ENCODE results near the gene C14orf180. TPM values are rescaled to one million over a fixed set of nuclear protein-coding genes. Genes with fewer than 3 reads are reported as not detected.

The C14orf180 gene
- total RNA-seq, 1 experiment from 2014 or later: not detected

DNA sequence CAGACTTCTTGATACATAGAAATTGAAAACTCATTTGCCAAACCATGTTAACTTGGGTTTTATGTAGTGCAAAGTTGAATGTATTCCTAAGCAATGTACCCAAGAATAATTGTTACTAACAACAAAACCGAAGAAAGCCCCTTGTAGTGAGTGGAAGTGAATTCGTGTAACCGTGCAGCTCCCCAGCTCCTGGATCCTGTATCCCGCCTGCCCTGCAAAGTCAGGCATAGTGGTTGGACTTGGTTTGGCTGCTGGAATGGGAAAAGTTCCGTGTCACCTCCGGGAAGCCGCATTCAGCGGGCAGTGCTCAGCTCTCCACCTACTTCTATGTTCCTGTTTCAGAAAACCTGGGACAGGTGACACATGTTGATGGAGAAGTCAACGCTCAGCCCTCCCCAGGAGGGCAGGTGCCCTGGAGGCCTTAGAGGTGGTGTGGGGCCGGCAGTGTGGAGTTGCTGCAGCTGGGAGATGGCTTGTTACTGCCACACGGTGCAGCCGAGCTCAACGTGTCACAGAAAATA, 29.2 kb upstream of the C14orf180 start:
- no peak for DNase-seq (ENCODE audit: low read depth)

DNA sequence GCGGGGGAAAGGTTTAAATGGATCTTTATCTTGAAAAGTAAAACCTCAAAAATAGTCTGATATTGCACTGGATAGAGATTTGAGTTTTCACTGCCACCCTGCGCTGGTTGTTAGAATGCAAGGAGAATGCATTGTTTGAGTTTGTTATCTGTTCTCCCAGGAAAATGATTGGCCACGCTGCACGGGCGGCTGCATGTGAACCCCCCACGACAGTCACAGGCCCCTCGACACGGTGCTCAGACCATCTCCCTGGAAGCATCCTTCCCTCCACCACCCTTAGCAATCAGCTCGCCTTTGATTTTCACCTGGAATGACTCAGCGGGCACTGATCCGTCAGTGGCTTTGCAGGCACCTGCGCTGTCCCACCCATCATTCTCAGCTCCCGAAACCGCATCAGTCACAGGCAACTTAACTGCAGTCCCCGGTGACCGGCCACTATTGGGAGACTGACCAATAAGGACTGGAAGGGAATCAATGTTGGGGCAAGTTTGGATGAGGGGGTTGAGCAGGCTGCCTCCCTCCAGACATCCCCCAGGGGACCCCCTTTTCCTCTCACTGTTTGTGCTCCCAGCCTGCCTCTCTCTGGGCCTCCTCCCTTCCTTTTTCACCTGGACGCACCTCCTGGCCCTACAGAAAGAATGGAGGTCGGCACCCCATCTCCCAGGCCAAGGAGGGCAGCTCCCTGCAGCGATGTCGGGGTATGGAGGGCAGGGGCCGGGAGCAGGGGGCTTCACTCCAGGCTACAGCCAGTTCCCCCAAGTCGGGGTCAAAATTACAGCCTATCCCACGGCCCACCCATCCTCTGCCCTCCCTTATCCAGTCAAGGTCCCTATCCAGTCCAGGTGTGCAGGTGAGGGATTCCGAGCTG, 28.5 kb upstream of the C14orf180 start:
- DNase-seq (ENCODE audit: low read depth): no peak

DNA sequence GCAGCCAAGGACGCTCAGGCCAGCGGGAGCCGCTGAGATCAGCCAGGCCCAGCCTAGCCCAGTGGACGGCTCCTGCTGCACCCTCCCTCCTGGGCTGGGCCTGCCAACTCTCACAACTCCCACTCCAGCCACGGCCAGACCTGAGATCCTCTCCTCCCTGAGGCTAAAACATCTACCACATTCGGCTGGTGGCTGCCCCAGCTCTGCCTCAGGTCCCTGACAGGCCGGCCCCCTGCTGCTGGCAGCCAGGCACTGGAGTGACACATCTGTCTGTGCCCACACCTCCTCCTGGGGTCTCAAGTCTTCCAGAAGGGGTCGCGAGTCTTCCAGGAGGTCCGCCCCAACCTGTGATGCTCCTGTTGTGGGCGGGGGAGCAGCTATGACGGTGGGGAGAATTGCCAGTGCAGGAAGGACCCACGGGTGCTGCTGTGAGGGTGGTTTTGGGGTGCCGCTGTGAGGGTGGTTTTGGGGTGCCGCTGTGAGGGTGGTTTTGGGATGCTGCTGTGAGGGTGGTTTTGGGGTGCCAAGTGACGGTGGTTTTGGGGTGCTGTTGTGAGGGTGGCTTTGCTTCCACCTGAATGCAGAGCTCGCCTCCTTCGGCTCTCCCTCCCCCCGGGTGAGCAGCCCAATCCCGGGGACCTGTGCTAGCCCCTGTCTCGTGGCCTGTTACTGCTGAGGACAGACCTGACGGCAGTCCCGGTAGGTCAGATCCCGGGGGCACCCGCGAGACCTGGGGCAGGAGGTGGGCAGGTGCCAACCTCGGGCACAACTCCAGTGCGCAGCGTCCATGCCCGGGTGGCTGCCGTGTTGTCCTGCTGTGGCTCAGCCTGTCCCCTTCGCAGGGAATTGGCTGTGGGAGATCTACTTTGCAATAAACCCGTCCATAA, 27.5 kb upstream of the C14orf180 start:
- DNase-seq (ENCODE audit: low read depth): no peak

DNA sequence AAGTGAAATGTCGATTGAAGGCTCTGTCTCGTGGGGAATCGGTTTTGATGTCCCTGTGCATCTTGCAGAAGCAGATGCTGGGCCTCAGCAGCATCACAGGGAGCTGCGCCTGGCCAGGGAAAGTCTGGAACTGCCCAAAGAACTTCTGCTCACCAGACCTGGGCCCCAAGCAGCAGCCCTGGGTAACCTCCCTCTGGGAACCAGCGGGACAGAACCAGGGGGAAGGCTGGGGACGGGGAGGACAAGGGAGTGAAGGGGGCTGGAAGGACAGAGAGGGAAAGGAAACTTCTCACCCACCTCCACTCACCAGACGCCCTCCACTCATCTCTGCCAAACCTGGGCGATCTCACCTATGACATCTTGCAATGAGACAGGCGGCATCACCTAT, 26.8 kb upstream of the C14orf180 start:
- DNase-seq (ENCODE audit: low read depth): no peak

DNA sequence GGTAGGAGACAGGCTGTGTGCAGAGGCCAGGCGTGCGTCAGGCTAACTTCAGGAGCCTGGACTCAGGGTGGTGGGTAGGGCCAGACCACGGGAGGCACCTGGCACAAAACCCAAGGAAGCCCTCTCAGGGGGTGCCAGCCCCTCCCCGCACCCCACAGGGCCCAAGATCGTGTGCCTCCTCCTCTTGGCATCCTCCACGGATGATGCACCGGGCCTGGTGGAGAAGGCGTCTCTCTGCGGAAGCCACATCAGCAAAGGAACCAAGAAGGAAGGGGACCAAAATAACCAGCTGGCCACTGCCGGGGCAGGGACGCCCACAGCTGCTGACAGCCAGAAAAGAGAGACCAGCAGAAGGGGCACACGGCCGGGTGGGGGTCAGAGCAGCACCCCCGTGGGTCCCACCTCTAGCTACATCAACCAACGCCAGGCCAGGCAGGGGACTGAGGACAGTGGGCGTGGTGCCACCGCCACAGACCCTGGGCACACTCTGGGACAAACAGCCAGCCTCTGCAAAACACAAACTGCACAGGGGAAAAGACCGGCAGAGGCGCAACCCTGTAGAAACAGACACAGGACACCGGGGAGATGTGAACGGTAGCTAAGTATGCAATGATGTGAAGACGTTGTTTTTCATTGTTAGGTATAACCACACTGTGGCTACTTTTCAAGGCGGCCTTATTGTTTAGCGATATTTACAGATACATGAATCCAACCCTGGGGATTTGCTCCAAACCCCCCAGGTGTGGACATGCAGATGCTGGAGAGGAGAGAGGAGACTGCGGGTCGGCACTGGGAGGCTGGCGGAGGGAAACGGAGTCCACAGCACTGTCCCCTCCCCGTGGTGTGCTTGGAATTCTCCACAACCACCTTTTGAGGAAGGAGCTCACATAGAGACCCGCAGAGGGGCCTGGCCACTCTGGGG, 26.1 kb upstream of the C14orf180 start:
- DNase-seq (ENCODE audit: low read depth): no peak

DNA sequence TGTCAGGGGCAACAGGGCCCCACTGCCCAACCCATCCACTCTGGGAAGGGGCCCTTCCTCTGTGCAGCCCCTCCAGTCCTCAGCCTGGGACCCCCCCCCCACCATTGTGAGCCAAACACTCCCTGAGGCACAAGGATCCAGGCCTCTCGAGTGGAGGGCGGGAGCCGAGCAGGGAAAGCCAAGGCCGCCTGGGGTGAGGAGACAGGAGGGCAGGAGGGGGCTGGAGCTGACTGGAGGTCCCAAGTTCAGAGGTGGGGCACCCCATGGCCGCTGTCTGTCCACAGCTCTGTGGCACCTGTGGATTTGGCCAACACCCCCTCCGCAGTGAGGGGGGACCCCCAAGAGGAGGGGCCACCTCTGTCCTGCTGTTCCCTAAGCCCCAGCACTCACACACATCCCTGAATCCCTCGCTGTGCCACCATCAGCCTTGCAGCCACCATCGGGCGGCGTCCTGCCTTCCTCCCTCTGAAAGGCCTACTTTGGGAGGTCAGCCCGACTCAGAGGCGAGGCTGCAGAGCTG, 25.4 kb upstream of the C14orf180 start:
- DNase-seq (ENCODE audit: low read depth): no peak

DNA sequence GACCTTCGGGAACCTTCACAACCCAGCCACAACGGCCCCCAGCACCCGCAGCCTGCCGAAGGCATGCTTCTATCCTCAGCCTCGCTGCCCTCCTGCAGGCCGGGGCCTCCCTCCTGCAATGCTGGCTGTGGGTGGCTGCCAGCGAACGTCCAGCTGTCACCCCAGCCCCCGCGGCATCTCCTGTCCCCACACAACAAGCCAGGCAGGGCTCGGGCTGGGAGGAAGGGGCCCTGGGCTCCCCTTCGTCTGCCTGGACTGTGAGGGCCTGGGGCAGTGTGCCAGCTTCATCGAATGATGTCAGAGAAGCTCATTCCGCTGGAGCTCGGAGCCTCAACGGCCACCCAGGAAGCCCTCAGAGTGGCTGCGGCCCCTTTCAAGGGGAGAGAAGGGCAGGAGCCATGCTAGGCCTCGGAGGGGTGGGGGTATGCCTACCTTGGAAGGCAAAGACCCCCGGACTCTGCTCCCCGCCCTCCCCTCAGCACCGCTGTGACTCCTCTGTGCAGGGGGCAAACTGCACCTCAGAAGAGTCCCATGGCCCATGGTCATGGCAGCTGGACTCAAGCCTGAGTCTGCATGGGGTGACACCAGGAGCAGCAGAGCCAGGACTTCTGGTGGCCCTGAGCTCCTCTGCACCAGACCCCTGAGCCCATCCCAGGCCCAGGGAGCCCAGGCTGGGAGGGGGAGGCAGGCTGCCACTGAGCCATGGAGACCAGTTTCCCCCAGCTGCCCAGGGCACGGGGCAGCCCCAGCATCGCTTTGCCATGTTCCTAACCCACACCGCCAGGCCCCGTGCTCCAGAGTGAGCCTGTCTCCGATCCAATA, 24.7 kb upstream of the C14orf180 start:
- no peak for DNase-seq (ENCODE audit: low read depth)

DNA sequence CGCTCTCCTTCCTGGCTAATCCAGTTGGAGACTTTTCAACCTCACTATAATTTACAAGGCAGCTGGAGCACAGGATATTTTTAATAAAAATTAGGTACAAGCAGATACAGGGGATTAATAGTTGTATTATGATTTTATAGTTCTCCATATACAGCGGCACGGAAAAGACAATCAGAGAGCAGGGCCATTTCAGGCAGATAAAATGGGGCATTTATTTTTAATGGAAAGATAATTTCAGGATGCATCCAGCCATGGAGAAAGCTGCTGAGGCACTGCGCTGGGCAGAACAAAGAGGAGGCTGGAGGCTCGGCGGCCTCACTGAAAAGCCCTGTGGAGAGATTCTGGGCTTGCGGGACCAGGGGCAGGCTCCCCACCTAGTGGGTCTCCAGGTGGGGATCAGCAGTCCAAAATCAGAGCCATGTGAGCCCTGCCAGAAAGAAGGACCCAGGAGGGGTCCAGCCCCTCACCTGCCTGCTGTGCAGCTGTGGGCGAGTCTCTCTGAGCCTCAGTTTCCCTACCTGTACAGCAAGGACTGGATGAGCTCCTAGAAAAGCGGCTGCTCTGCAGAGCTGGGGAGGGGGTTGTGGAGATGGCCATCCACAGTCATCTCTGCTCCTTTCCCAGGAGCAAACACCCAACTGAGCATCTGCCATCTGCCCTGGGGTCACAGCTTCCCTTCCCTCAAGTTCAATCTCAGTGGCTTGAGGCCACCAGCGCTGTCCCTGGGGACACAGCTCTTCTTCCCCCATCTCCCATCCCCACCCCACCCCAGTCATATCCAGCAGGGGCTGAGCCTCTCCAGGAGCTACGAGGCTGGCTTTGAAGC, 23.9 kb upstream of the C14orf180 start:
- no peak for DNase-seq (ENCODE audit: low read depth)

DNA sequence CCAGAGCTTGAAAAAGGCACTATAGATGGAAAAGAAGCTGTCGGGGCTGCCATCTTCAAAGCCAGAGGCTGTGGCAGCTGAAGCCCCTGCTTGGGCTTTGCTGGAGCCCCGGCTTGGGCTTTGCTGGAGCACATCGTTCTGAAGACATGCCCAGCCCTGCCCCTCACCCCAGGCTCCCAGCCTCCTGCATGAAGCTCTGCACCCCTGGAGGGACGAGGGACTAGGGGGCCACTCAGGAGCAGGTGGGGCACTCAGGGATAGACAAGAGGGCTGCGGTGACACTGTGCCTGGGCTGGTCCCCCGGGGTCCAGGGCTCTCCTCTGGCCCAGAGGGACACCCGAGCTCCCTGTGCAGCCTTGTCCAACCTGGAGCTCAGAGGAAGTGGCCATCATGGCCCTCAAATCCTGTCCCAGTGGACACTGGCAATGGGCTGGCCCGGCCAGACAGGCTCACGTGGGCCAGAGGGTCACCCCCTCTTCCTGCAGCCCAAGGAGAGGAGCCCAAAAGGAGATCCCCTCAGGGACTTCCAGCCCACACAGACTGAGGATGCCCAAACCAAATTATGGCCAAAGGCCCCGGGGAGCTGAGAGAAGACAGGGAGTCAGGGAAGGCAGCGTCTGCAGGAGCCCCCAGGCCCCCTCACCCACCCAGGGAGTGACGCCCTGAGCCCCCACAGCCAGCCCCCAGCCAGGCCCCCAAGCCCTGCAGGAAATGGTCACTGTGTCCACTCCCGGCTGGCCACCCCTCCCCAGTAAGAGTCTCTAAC, 23.1 kb upstream of the C14orf180 start:
- DNase-seq (ENCODE audit: low read depth): no peak

DNA sequence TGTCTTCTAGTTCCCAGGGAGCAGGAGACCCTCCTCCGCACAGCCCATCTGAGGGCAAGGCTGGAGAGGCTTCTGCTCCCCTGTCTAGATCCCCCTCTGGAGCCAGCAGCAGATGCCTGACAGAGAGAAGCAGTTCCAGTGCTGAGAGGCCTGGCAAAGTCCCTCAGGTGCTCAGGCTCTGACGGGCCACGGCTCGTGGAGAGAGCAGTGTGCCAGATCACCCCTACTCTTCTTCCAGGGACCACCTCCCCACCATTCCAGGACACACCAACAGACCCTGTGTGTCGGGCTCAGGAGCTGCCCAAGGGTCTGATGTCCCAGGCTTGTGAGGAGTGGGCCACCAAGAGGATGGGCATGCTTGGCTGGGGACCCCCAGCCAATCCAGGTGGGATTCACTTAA, 22.5 kb upstream of the C14orf180 start:
- no peak for DNase-seq (ENCODE audit: low read depth)

DNA sequence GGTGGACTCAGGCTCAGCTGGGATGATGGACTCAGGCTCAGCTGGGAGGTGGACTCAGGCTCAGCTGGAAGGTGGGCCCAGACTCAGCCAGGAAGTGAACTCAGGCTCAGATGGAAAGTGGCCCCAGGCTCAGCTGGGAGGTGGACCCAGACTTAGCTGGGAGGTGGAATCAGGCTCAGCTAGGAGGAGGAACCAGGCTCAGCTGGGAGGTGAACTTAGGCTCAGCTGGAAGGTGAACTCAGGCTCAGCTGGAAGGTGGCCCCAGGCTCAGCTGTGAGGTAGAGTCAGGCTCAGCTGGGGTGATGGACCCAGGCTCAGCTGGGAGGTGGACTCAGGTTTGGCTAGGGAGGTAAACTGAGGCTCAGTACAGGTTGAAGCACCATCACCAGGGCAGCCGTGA, 21.8 kb upstream of the C14orf180 start:
- no peak for DNase-seq (ENCODE audit: low read depth)

DNA sequence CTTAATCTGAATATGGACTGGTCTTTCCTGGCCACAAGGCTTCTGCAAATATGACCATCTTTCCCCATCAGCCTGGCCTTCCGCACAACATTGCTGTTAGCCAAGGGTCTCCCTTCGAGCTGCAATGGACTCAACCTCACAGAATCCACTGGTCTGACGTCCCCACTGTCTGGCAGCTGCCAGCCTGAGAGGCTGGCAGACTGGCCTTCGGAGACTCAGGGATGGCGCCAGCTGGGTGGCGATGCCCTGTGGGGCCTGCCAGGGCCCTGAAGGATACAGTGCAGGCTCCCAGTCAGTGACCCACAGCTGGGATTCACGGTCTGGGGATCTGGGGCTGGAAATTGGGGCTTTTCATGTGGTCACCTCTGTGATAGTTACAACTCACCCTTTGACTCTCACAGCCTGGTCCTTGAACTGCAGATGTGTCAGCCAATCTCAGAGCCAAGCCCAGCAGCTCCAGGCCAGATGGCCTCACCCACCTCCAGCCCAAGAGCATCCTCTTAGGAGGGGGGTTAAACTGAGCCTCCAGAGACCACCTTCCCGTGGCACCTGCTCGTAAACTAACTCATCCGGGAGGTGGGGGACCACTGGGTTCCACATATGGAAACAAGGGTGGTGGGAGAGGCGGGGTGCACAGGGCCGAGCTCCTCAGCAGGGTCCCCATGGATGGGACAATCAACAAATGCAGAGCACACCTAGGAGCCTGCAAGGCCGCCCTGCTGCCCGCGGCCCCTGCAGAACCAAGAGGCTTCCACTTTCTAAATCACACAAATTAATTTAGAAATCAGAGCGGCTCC, 21.1 kb upstream of the C14orf180 start:
- DNase-seq (ENCODE audit: low read depth): no peak

DNA sequence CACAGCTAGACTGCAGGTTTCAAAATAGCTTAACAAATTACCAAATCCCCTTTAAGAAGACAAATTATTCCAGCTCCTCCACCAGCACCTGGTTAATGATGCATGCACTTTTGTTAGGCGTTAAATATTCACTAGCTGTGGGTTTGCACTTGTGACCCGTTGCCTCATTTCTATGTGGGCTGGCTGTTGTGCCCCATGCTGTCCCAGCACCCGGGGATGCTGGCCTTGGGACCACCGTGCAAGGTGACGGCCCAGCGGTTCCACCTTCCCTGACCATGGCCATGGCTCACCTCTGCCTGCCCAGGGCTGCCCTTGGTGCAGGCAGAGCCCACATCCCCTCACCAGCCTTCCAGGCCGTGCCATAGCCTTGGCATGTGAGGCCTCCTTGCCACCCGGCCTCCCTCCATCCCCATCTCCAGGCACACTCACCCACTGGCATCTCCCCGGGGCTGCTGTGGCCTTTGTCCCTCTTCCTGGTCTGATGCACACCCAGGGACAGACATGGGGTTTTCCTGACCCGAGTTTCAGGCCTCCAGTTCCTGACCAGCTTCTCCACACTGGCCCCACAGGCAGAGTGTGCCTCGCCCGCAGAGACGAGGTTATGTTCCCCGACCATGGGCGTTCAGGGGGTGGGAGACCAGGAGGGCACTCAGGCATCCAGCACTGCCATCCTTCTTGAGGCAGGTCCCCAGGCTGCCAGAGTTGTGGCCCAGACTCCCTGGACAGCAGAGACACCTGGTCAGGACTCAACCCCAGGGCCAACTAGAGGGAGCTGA, 20.3 kb upstream of the C14orf180 start:
- no peak for DNase-seq (ENCODE audit: low read depth)

DNA sequence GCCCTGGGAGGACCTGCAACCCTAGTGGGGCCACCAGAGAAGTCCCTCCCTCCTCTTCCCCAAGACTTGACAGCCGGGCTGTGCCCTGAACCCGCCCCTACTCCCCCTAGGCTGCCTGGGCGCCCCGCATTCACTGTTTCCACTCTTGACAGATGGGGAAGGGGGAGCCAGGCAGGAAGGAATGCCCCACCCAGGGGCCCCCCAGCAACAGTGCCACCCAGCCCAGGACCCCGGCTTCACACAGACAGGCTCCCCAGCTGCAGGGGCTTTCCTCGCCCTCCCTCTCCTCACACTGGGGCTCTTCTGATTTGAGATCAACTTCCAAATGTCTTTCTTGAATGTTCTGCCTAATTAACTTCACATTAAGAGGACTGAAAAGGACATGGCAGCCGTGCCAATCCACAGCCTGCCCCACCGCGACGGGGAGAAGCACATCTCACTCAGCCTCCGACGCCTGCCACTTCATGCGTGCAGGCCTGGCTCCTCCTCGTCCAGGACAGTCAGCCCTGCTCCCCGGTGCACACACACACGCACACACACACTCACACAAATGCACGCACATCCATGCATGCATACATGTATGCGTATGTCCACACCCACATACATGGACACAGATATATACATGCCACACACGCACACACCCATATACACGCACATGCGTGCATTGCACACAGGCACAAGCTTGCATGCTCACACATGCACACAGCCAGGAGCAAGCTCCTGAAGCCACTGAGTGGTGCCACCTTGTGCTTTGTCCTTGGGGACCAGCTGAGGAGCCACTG, 19.6 kb upstream of the C14orf180 start:
- no peak for DNase-seq (ENCODE audit: low read depth)

DNA sequence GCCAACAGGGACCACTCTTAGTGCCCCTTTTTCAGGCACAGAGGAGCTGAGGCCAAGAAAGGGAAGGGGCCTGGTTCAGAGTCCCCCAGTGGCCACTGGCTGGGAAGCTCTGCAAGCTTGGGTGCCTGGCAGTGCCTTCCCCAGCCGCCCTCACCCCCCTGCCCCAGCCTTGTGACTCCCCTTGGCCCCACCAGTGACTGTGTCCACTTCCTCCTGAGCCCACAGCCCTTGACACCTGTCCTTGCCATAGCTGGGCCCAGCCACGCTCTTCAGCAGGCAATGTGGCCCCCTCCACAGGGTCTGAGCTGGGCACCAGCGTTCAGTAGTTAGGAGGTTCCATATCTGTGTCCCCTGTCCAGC, 19.0 kb upstream of the C14orf180 start:
- DNase-seq (ENCODE audit: low read depth): no peak

DNA sequence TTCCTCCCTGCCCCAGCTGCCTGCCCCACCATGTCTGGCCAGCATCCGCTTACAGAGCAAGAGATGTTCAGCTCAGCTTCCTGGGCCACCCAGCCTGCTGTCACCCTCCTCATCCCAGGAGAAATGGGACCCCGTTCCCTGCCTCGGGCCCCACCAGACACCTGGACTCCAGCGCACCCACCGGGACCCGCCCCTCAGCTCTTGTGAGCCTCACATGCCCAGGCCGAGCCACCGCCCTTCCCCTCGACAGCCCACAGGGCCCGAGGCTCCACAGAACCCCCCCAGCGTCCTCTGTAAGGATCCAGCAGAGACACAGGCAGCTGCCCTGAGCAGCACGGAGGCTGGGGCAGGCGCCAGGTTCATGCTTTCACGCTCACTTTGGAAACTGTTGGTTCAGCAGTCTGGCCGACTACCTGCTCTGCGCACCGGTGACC, 18.4 kb upstream of the C14orf180 start:
- no peak for DNase-seq (ENCODE audit: low read depth)
